Amniotic stem cell (primary cell): ENCODE data around the gene RBM34.
"Not testable (repeated sequence)": the region's sequence is repeated elsewhere in the genome, so short reads cannot be mapped to it uniquely, and the experiment has no call there.

Experiments used
- DNase-seq: peaks from one replicate; lab custom pipeline; 2025; lab: John Stamatoyannopoulos, UW

The RBM34 gene

GRCh38 chr1:235160957-235161684 lies at the start of gene RBM34:
Gene RBM34, minus strand, starts transcription at chr1:235161250. Its CDS starts 24 bp downstream, at chr1:235161226.
- DNase-seq, result peak; percentile 70

- DNase-seq, result no peak
These were observed 46.1 kb upstream of the RBM34 start for GRCh38 chr1:235207209-235207565.

GRCh38 chr1:235206533-235207208 lies 45.6 kb upstream of the RBM34 start:
- no peak for DNase-seq

- no peak for DNase-seq
These were observed 44.6 kb upstream of the RBM34 start for GRCh38 chr1:235205687-235206086.

- no peak for DNase-seq
These were observed 42.4 kb upstream of the RBM34 start for GRCh38 chr1:235203428-235203827.

GRCh38 chr1:235202447-235202846 lies 41.4 kb upstream of the RBM34 start:
- DNase-seq, result not testable (repeated sequence)

GRCh38 chr1:235199441-235199840 lies 38.4 kb upstream of the RBM34 start:
- peak; percentile 7 for DNase-seq

- DNase-seq, result no peak
These were observed 29.4 kb upstream of the RBM34 start for GRCh38 chr1:235190431-235190830.

- no peak for DNase-seq
These were observed 26.3 kb upstream of the RBM34 start for GRCh38 chr1:235187316-235187715.

- DNase-seq, result no peak
These were observed 20.7 kb upstream of the RBM34 start for GRCh38 chr1:235181561-235182245.

GRCh38 chr1:235180916-235181460 lies 19.9 kb upstream of the RBM34 start:
- no peak for DNase-seq

- no peak for DNase-seq
These were observed 15.4 kb upstream of the RBM34 start for GRCh38 chr1:235176486-235176885.

GRCh38 chr1:235169986-235170385 lies 8.9 kb upstream of the RBM34 start:
- no peak for DNase-seq

GRCh38 chr1:235168375-235168774 lies 7.3 kb upstream of the RBM34 start:
- DNase-seq, result no peak

GRCh38 chr1:235161685-235162327 lies 756 bp upstream of the RBM34 start:
- DNase-seq, result no peak

GRCh38 chr1:235160383-235160956 lies 580 bp downstream of the RBM34 start:
- no peak for DNase-seq

GRCh38 chr1:235159930-235160329 lies 1.1 kb downstream of the RBM34 start:
- not testable (repeated sequence) for DNase-seq

GRCh38 chr1:235159284-235159683 lies 1.8 kb downstream of the RBM34 start:
- DNase-seq, result not testable (repeated sequence)

- no peak for DNase-seq
These were observed 2.4 kb downstream of the RBM34 start for GRCh38 chr1:235158680-235159079.

GRCh38 chr1:235157150-235157549 lies 3.9 kb downstream of the RBM34 start:
- DNase-seq, result no peak

GRCh38 chr1:235156740-235157139 lies 4.3 kb downstream of the RBM34 start:
- DNase-seq, result no peak

GRCh38 chr1:235156265-235156664 lies 4.8 kb downstream of the RBM34 start:
- DNase-seq, result no peak
